Esophagus squamous epithelium (tissue), 4 donors: Measurements from ENCODE around the gene GLMP.

Experiments used
- CTCF ChIP-seq, 6 experiments: fragments of 450-650 bp in 4 of 6; fragments of 200-600 bp in 2 of 6; sonication (generic) in 2 of 6; IDR thresholded peaks; one replicate each; pipeline ENCODE4 v1.5.1; 2016 to 2019; ENCODE audit warnings: antibody characterized with exemption in 6 of 6, mild to moderate bottlenecking in 4 of 6, moderate library complexity in 4 of 6
- POLR2A ChIP-seq, 4 donors: fragments of 450-650 bp; IDR thresholded peaks; one replicate each; pipeline ENCODE4 v1.6.1; 2017; ENCODE audit warnings: antibody characterized with exemption in 4 of 4, mild to moderate bottlenecking in 4 of 4, moderate library complexity in 3 of 4

- TF ChIP-seq CTCF (IDR thresholded peaks at IDR 0.05): no peak
- TF ChIP-seq POLR2A (IDR thresholded peaks at IDR 0.05): no peak
Observed at GRCh38 chr1:156258859-156259258, 36.6 kb downstream of the GLMP start.
